ENCODE measurements around the gene OLIG1.

- TF ChIP-seq CTCF (IDR thresholded peaks at IDR 0.05) (no peak), POLR2A (IDR thresholded peaks at IDR 0.05) (no peak), EP300 (IDR thresholded peaks at IDR 0.05) (no peak), POLR2AphosphoS5 (IDR thresholded peaks at IDR 0.05) (no peak)
Measured at GRCh38 chr21:33028773-33029384, 41.1 kb upstream of the OLIG1 start.
